Spleen (tissue), 7 donors: ENCODE results near the gene PDE6A.

ENCODE experiments used
- CTCF ChIP-seq, 11 experiments: fragments of 200-600 bp in 7 of 11; fragments of 450-650 bp in 4 of 11; sonication (generic) in 4 of 11; IDR thresholded peaks in 8 of 11; conservative IDR thresholded peaks in 3 of 11; 1 replicate in 7 of 11; 2 replicates in 4 of 11; pipeline versions ENCODE4 v1.4.0 to v1.8.0; 2016 to 2021; ENCODE audit warnings: antibody characterized with exemption in 11 of 11, inconsistent platforms in 4 of 11, mild to moderate bottlenecking in 1 of 11
- POLR2A ChIP-seq, 3 donors: fragments of 450-650 bp; IDR thresholded peaks; one replicate each; pipeline ENCODE4 v1.5.1; 2017; ENCODE audit warnings: antibody characterized with exemption in 3 of 3, mild to moderate bottlenecking in 1 of 3
- donor health status: DM: no; HTN: no; CAD: no; lungs with moderate emphysema.
- donor health status: DM: no; HTN: no; CAD: no.
- donor health status: DM: no; HTN: no; CAD: no.

- TF ChIP-seq CTCF (IDR thresholded peaks at IDR 0.05 in 8 of 11, conservative IDR thresholded peaks at IDR 0.05 in 3 of 11) (no peak), POLR2A (IDR thresholded peaks at IDR 0.05) (no peak)
Observed at GRCh38 chr5:149907828-149908227, 36.8 kb downstream of the PDE6A start.
